ENCODE results near the gene AKT3.

GRCh38 chr1:243587823-243588560 lies 262.1 kb downstream of the AKT3 start:
- no peak for TF ChIP-seq POLR2A (IDR thresholded peaks at IDR 0.05)
- no peak for TF ChIP-seq CTCF (IDR thresholded peaks at IDR 0.05)

All from vagina (tissue), 2 donors.